ENCODE data around the gene SRSF4. TPM values are rescaled to one million over a fixed set of nuclear protein-coding genes. Genes with fewer than 3 reads are reported as not detected.
A peak's percentile ranks its signal among the peaks of the same experiment; 100 is the strongest.

The SRSF4 gene
- total and polyA plus RNA-seq, 9 of the 15 experiments (the other 6 are each of a cell fraction or from before 2014, with no cell fraction given): 15.9 to 132 (median 82.0) TPM

- TF ChIP-seq ETV5 (CRISPR knock-in tag; IDR thresholded peaks at IDR 0.05; ENCODE audit: low read depth) (no peak; the same call in 1 of the 2 replicates), ZNF282 (CRISPR knock-in tag; IDR thresholded peaks at IDR 0.05) (0 out of 2 replicates have a peak, but pooled peaks have one; percentile 46), SIRT6 (IDR thresholded peaks at IDR 0.05; ENCODE audit: low read depth, low read length) (no peak), CUX1 (CRISPR knock-in tag; IDR thresholded peaks at IDR 0.05) (no peak), ZBTB8A (IDR thresholded peaks at IDR 0.05; ENCODE audit: partially characterized antibody) (no peak), RBM17 (IDR thresholded peaks at IDR 0.05; ENCODE audit: borderline replicate concordance, low read depth, low read length) (no peak), ZC3H11A (IDR thresholded peaks at IDR 0.05; ENCODE audit: low read depth, low read length) (no peak), ZNF76 (CRISPR knock-in tag; IDR thresholded peaks at IDR 0.05; ENCODE audit: borderline replicate concordance) (no peak), PHF21A (IDR thresholded peaks at IDR 0.05; ENCODE audit: borderline replicate concordance, low read depth) (no peak), TEAD4 (IDR thresholded peaks at IDR 0.05; ENCODE audit: low read length) (peak; percentile 91), TEAD4 (CRISPR knock-in tag; IDR thresholded peaks at IDR 0.05; ENCODE audit: borderline replicate concordance) (peak; percentile 99), NBN (IDR thresholded peaks at IDR 0.05; ENCODE audit: low read depth) (no peak), RBM14 (IDR thresholded peaks at IDR 0.05; ENCODE audit: borderline replicate concordance, insufficient read depth, low read depth, low read length) (no peak), ZNF212 (CRISPR knock-in tag; IDR thresholded peaks at IDR 0.05) (no peak), MITF (IDR thresholded peaks at IDR 0.05) (no peak), ZNF764 (CRISPR knock-in tag; IDR thresholded peaks at IDR 0.05; ENCODE audit: low read depth) (no peak), SREBF1 (IDR thresholded peaks at IDR 0.05; ENCODE audit: borderline replicate concordance, low read depth, low read length) (no peak), SIN3B (IDR thresholded peaks at IDR 0.05; ENCODE audit: low read depth) (no peak), SREBF2 (CRISPR knock-in tag; IDR thresholded peaks at IDR 0.05) (no peak), WHSC1 (IDR thresholded peaks at IDR 0.05; ENCODE audit: low read length) (no peak), NFE2 (IDR thresholded peaks at IDR 0.05; ENCODE audit: low read depth) (no peak), HLTF (IDR thresholded peaks at IDR 0.05) (no peak), GABPA (tag; conservative IDR thresholded peaks at IDR 0.05; ENCODE audit: low read depth) (peak; percentile 60), MCM5 (IDR thresholded peaks at IDR 0.05; ENCODE audit: low read depth) (no peak)
These were observed 57.1 kb downstream of the SRSF4 start (continued) for GRCh38 chr1:29124366-29125236.

Data from K562 (cell line).